HepG2 (cell line): ENCODE measurements around the gene IL21R. TPM values are rescaled to one million over a fixed set of nuclear protein-coding genes. Genes with fewer than 3 reads are reported as not detected.

Source experiments
- ATAC-seq: fragments of 200-7000 bp; cut with Tn5 transposase; 3 replicates; pipeline ENCODE4 v1.9.1; 2020; ENCODE audit warnings: mild to moderate bottlenecking, moderate library complexity
- BruUV-seq: library from RNA; stranded (reverse); fragments of 400-500 nt; replicated peaks from 2 replicates; lab custom pipeline; 2021; lab: Mats Ljungman, UMichigan
- CTCF ChIA-PET: fragments of 300-600 bp; formaldehyde crosslinking; extraction: SDS; loops from one replicate; lab custom pipeline; 2021; ENCODE audit warnings: low total read pairs, inconsistent platforms, low intra/inter-chr PET ratio; lab: Yijun Ruan, JAX
- POLR2A ChIA-PET: fragments of 350-600 bp; sonication (Branson Sonifier 250); formaldehyde crosslinking; loops from one replicate; lab custom pipeline; 2020; ENCODE audit warnings: antibody characterized with exemption, inconsistent platforms; lab: Yijun Ruan, JAX
- DNase-seq: peaks from one replicate; pipeline ENCODE4 v3.0.0-alpha.2; 2015; ENCODE audit warnings: low spot score
- FAIRE-seq: peaks from 3 replicates; lab custom pipeline; 2011; peaks lifted over from hg19 to GRCh38; lab: Jason Lieb, UNC
- H2AFZ ChIP-seq: one replicate; pipeline ENCODE4 v1.6.1; 2011; ENCODE audit warnings: low read length, inconsistent platforms
- H3K27ac ChIP-seq: fragments of 300-600 bp; 3 replicates; pipeline ENCODE4 v1.8.0; 2011; ENCODE audit warnings: mixed run types, mild to moderate bottlenecking, mixed read lengths, low read length, inconsistent platforms; ENCODE audit not compliant: insufficient read depth; ENCODE audit errors: extremely low read length
- H3K27me3 ChIP-seq, 2 experiments: fragments of 200-600 bp in 1 of 2; 2 replicates in 1 of 2; 3 replicates in 1 of 2; pipeline versions ENCODE4 v1.6.0 to v1.8.0; 2011; ENCODE audit warnings: low read length in 2 of 2, mild to moderate bottlenecking in 2 of 2, moderate library complexity in 2 of 2, inconsistent platforms in 1 of 2; ENCODE audit not compliant: insufficient read depth in 2 of 2, control insufficient read depth in 1 of 2
- H3K36me3 ChIP-seq, 2 experiments: fragments of 200-600 bp in 1 of 2; replicated peaks in 1 of 2; 2 replicates in 1 of 2; 3 replicates in 1 of 2; pipeline versions ENCODE4 v1.5.1 to v1.8.0; 2011; ENCODE audit warnings: low read length in 2 of 2, inconsistent platforms in 1 of 2; ENCODE audit not compliant: insufficient read depth in 2 of 2, control insufficient read depth in 1 of 2
- H3K4me1 ChIP-seq: 2 replicates; pipeline ENCODE4 v1.5.1; 2012; ENCODE audit warnings: low read length, inconsistent platforms; ENCODE audit not compliant: insufficient read depth
- H3K4me2 ChIP-seq: 2 replicates; pipeline ENCODE4 v1.6.0; 2011; ENCODE audit warnings: low read depth, low read length, inconsistent platforms
- H3K4me3 ChIP-seq, 3 experiments: fragments of 200-600 bp in 1 of 3; sonication (generic), shearing (Covaris generic) in 1 of 3; replicated peaks in 1 of 3; 2 replicates each; pipeline ENCODE4 v1.5.1; 2011 to 2016; ENCODE audit warnings: low read length in 3 of 3, inconsistent platforms in 2 of 3, low read depth in 2 of 3, mild to moderate bottlenecking in 2 of 3, control low read depth in 1 of 3, mixed read lengths in 1 of 3; ENCODE audit not compliant: insufficient read depth in 1 of 3
- H3K79me2 ChIP-seq: one replicate; pipeline ENCODE4 v1.6.1; 2011; ENCODE audit warnings: low read length, inconsistent platforms; ENCODE audit not compliant: insufficient read depth
- H3K9ac ChIP-seq: 2 replicates; pipeline ENCODE4 v1.6.0; 2011; ENCODE audit warnings: mild to moderate bottlenecking, low read depth, low read length, inconsistent platforms; ENCODE audit not compliant: insufficient read depth
- H3K9me3 ChIP-seq: 2 replicates; pipeline ENCODE4 v1.5.1; 2012; ENCODE audit warnings: mild to moderate bottlenecking, low read length
- H4K20me1 ChIP-seq: 2 replicates; pipeline ENCODE4 v1.6.0; 2011; ENCODE audit warnings: inconsistent platforms, mild to moderate bottlenecking, low read length, moderate library complexity; ENCODE audit not compliant: insufficient read depth
- AGO2 ChIP-seq: fragments of 200-400 bp; formaldehyde crosslinking; optimal IDR thresholded peaks from 2 replicates; pipeline ENCODE3; 2017; ENCODE audit warnings: mild to moderate bottlenecking, low read depth, low read length, moderate library complexity
- BCL3 ChIP-seq: sonication (generic); formaldehyde crosslinking; IDR thresholded peaks from 2 replicates; pipeline ENCODE4 v1.5.1; 2020; ENCODE audit warnings: mild to moderate bottlenecking, missing genetic modification reagents, moderate library complexity
- ERF ChIP-seq: IDR thresholded peaks from 2 replicates; pipeline ENCODE4 v1.6.1; 2018; ENCODE audit warnings: missing biosample characterization, missing genetic modification reagents
- HNRNPLL ChIP-seq: fragments of 200-400 bp; formaldehyde crosslinking; IDR thresholded peaks from 2 replicates; pipeline ENCODE4 v1.6.1; 2017; ENCODE audit warnings: mild to moderate bottlenecking, low read depth, low read length; ENCODE audit not compliant: poor library complexity, severe bottlenecking
- TFDP2 ChIP-seq: sonication (generic); formaldehyde crosslinking; IDR thresholded peaks from 2 replicates; pipeline ENCODE4 v1.4.0; 2020; ENCODE audit warnings: missing genetic modification reagents
- ZFP91 ChIP-seq: sonication (generic); formaldehyde crosslinking; IDR thresholded peaks from 2 replicates; pipeline ENCODE4 v1.9.0; 2022; ENCODE audit warnings: missing genetic modification reagents, mild to moderate bottlenecking, borderline replicate concordance
- ZNF572 ChIP-seq: sonication (generic); formaldehyde crosslinking; IDR thresholded peaks from 2 replicates; pipeline ENCODE4 v1.5.1; 2020; ENCODE audit warnings: mild to moderate bottlenecking, missing genetic modification reagents
- ZNF615 ChIP-seq: sonication (generic); formaldehyde crosslinking; IDR thresholded peaks from 2 replicates; pipeline ENCODE4 v1.5.0; 2020; ENCODE audit warnings: mild to moderate bottlenecking, missing genetic modification reagents, borderline replicate concordance
- ZNF746 ChIP-seq: sonication (generic); formaldehyde crosslinking; IDR thresholded peaks from 2 replicates; pipeline ENCODE4 v1.8.0; 2022; ENCODE audit warnings: mild to moderate bottlenecking, missing genetic modification reagents
- ZNF850 ChIP-seq: sonication (generic); formaldehyde crosslinking; conservative IDR thresholded peaks from 2 replicates; pipeline ENCODE4 v1.9.0; 2021; ENCODE audit warnings: mild to moderate bottlenecking, missing genetic modification reagents
- WGBS: methylation state at CpG from one replicate; pipeline ENCODE4 v1.1.6; 2017; ENCODE audit warnings: low lambda C conversion rate; 5-methylcytosine and 5-hydroxymethylcytosine counted together
- in situ Hi-C: cut with HindIII; loops from 2 replicates; pipeline ENCODE4 v1.10.0; 2017; ENCODE audit warnings: low pct_unique_long_range_greater_than_20kb; ENCODE audit not compliant: extremely low pct_ligation_motif_present
- intact Hi-C: fragments of 100-400 bp; cut with micrococcal nuclease; formaldehyde crosslinking; loops from one replicate; pipeline ENCODE4 v1.10.0; 2022; ENCODE audit not compliant: unreplicated experiment
- polyA plus RNA-seq, 8 experiments: library from polyadenylated mRNA; depleted of rRNA in 3 of 8; stranded (reverse) in 7 of 8; unstranded in 1 of 8; fragments of >200 nt; fragmentation: Illumina TruSeq in 4 of 8; extraction: Trizol in 4 of 8; gene quantifications; 2 replicates each; pipeline versions ENCODE4 v1.2.1 to v1.2.3, GENCODE V29; 2011 to 2016; ENCODE audit warnings: low read depth in 4 of 8, missing spikeins in 1 of 8, mixed read lengths in 1 of 8; ENCODE audit not compliant: insufficient read depth in 1 of 8
- total RNA-seq, 5 experiments: library from RNA; depleted of rRNA; stranded (reverse); fragments of >200 nt; fragmentation: Illumina TruSeq; extraction: Trizol; gene quantifications; 2 replicates each; pipeline ENCODE4 v1.2.3, GENCODE V29; 2016; ENCODE audit warnings: low read depth in 1 of 5

The IL21R gene
- total and polyA plus RNA-seq, 2 of the 13 experiments (the other 11 are each of a cell fraction or from before 2014, with no cell fraction given), result 0.49 to 0.64 TPM

DNA sequence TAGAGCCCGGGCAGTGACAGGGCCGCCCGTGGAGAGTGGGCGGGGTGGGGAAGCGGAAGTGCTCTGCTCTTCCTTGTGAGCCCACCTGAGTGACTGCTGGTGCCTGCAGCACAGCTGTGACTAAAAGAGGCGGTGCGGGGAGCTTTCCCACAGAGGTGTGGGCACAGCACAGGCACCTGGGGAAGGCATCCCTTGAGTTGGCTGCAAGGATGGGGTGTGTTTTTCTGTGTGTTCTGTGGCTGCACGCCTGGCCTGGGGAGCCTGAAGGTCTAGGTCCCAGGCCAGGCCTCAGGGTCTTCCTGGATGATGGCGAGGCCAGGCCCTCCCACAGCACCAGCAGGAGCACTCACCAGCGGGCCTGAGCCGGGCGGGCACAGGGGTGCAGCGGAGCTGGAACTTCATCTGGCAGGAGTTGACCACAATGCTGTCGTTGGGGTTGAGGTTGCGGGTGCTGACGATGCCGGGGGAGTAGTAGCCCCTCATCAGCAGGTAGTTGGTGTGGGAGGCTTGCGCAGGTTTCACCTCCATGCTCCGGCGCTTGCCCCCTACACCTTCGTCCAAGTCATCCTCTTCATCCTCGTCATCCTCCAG is 67.1 kb downstream of the IL21R start:
- WGBS, result 97% methylated on average over 17 of the region's 22 CpGs
- in situ Hi-C loops (no loop called here), intact Hi-C loops (no loop called here)
- no peaks in the 10 kb centered on the region for H3K27me3 ChIP-seq
- H2AFZ ChIP-seq, result no peak overlapping the region
- FAIRE-seq (no peak), DNase-seq (no peak), ATAC-seq (no peak)
- peaks cover 29% of the 10 kb centered on the region for H3K4me1 ChIP-seq
- TF ChIP-seq HNRNPLL (peak; percentile 15), BCL3 (CRISPR knock-in tag) (no peak), ZNF615 (no peak), ZNF572 (CRISPR knock-in tag) (no peak), ZNF746 (CRISPR knock-in tag) (no peak), ZFP91 (0 out of 2 replicates have a peak, but pooled peaks have one; percentile 16), ERF (CRISPR knock-in tag) (no peak), ZNF850 (CRISPR knock-in tag) (no peak), AGO2 (peak; percentile 61), TFDP2 (no peak)
- no TSS peak for BruUV-seq
- H3K9me3 ChIP-seq, result no peaks in the 10 kb centered on the region
- H3K4me2 ChIP-seq, result no peak overlapping the region
- ChIA-PET POLR2A (no interaction called here), CTCF (no interaction called here)
- H4K20me1 ChIP-seq, result no peaks in the 10 kb centered on the region
- H3K4me3 ChIP-seq, result no peak overlapping the region
- H3K79me2 ChIP-seq, result no peaks in the 10 kb centered on the region
- no peak overlapping the region for H3K27ac ChIP-seq
- peaks cover 72 to 98% of the 10 kb centered on the region in 2 experiments for H3K36me3 ChIP-seq
- H3K9ac ChIP-seq, result no peak overlapping the region
